GM23338 (cell line): Measurements from ENCODE around the gene TNS3. TPM values are rescaled to one million over a fixed set of nuclear protein-coding genes. Genes with fewer than 3 reads are reported as not detected.

Experiments used
- ATAC-seq: fragments of 200-7000 bp; cut with Tn5 transposase; 3 replicates; pipeline ENCODE4 v1.9.1; 2020
- DNase-seq: peaks from one replicate; pipeline ENCODE4 v3.0.0-alpha.2; 2015; ENCODE audit warnings: low spot score
- H2AFZ ChIP-seq: fragments of 200-600 bp; sonication (generic); 2 replicates; pipeline ENCODE4 v1.8.0; 2016; ENCODE audit warnings: antibody characterized with exemption, mild to moderate bottlenecking, moderate library complexity
- H3F3A ChIP-seq: fragments of 200-600 bp; sonication (generic); replicated peaks from 2 replicates; pipeline ENCODE4 v1.8.0; 2017; ENCODE audit warnings: antibody characterized with exemption, mixed run types, low read depth
- H3K27ac ChIP-seq: fragments of 200-600 bp; sonication (generic); 2 replicates; pipeline ENCODE4 v1.6.1; 2016; ENCODE audit warnings: low read depth
- H3K27me3 ChIP-seq: fragments of 200-600 bp; sonication (generic); 2 replicates; pipeline ENCODE4 v1.8.0; 2016; ENCODE audit warnings: mild to moderate bottlenecking, mixed run types, moderate library complexity; ENCODE audit not compliant: insufficient read depth
- H3K36me3 ChIP-seq: fragments of 200-600 bp; sonication (generic); 2 replicates; pipeline ENCODE4 v1.8.0; 2016; ENCODE audit warnings: mild to moderate bottlenecking; ENCODE audit not compliant: insufficient read depth
- H3K4me1 ChIP-seq: fragments of 200-600 bp; sonication (generic); 2 replicates; pipeline ENCODE4 v1.8.0; 2016; ENCODE audit warnings: mild to moderate bottlenecking, moderate library complexity; ENCODE audit not compliant: insufficient read depth
- H3K4me2 ChIP-seq: fragments of 200-600 bp; sonication (generic); 2 replicates; pipeline ENCODE4 v1.7.1; 2017; ENCODE audit warnings: mixed run types
- H3K4me3 ChIP-seq: fragments of 200-600 bp; sonication (generic); 2 replicates; pipeline ENCODE4 v1.6.1; 2016; ENCODE audit warnings: mixed run types
- H3K79me2 ChIP-seq: fragments of 200-600 bp; sonication (generic); replicated peaks from 2 replicates; pipeline ENCODE4 v1.8.0; 2017; ENCODE audit warnings: mild to moderate bottlenecking; ENCODE audit not compliant: insufficient read depth
- H3K9me2 ChIP-seq: fragments of 200-600 bp; sonication (generic); 2 replicates; pipeline ENCODE4 v1.8.0; 2017; ENCODE audit not compliant: insufficient read depth
- H4K20me1 ChIP-seq: fragments of 200-600 bp; sonication (generic); replicated peaks from 2 replicates; pipeline ENCODE4 v1.8.0; 2017; ENCODE audit warnings: mild to moderate bottlenecking; ENCODE audit not compliant: insufficient read depth
- H3K27ac Mint-ChIP-seq: 2 replicates; pipeline ENCODE4 v1.8.0; 2020; ENCODE audit warnings: inconsistent platforms, mild to moderate bottlenecking, moderate library complexity, mixed read lengths
- H3K27me3 Mint-ChIP-seq: 3 replicates; pipeline ENCODE4 v1.8.0; 2022; ENCODE audit warnings: low read depth, mild to moderate bottlenecking, moderate library complexity, mixed read lengths, inconsistent platforms; ENCODE audit not compliant: insufficient read depth, poor library complexity
- H3K36me3 Mint-ChIP-seq: 3 replicates; pipeline ENCODE4 v1.8.0; 2021; ENCODE audit warnings: low read depth, mild to moderate bottlenecking, inconsistent platforms, moderate library complexity, mixed read lengths
- H3K4me1 Mint-ChIP-seq: 3 replicates; pipeline ENCODE4 v1.8.0; 2020; ENCODE audit warnings: mild to moderate bottlenecking, inconsistent platforms, mixed read lengths
- H3K4me3 Mint-ChIP-seq: 3 replicates; pipeline ENCODE4 v1.8.0; 2021; ENCODE audit warnings: moderate library complexity, mild to moderate bottlenecking, inconsistent platforms, mixed read lengths
- H3K9me3 Mint-ChIP-seq: 3 replicates; pipeline ENCODE4 v1.8.0; 2020; ENCODE audit warnings: moderate library complexity, mild to moderate bottlenecking, inconsistent platforms, mixed read lengths
- CREB1 ChIP-seq: fragments of 250-450 bp; sonication (Bioruptor Pico); IDR thresholded peaks from 2 replicates; pipeline ENCODE4 v1.5.0; 2020; ENCODE audit warnings: low read depth, mild to moderate bottlenecking, moderate library complexity
- EZH2 ChIP-seq: fragments of 200-600 bp; sonication (generic); IDR thresholded peaks from one replicate; pipeline ENCODE4 v1.8.0; 2017; ENCODE audit warnings: antibody characterized with exemption, mild to moderate bottlenecking, low read depth; ENCODE audit not compliant: unreplicated experiment
- JUNB ChIP-seq: IDR thresholded peaks from one replicate; pipeline ENCODE4 v1.6.1; 2016; ENCODE audit warnings: antibody characterized with exemption; ENCODE audit not compliant: unreplicated experiment
- NANOG ChIP-seq: IDR thresholded peaks from 2 replicates; pipeline ENCODE4 v1.6.1; 2016; ENCODE audit warnings: antibody characterized with exemption, borderline replicate concordance
- POLR2AphosphoS5 ChIP-seq: IDR thresholded peaks from 2 replicates; pipeline ENCODE4 v1.6.1; 2016; ENCODE audit warnings: antibody characterized with exemption, low read depth
- STAT1 ChIP-seq: IDR thresholded peaks from one replicate; pipeline ENCODE4 v1.6.1; 2016; ENCODE audit warnings: antibody characterized with exemption; ENCODE audit not compliant: unreplicated experiment
- ZNF114 ChIP-seq: fragments of 250-450 bp; sonication (Bioruptor Pico); IDR thresholded peaks from 2 replicates; pipeline ENCODE4 v1.5.0; 2020; ENCODE audit warnings: mild to moderate bottlenecking, moderate library complexity
- ZNF331 ChIP-seq: fragments of 250-450 bp; sonication (Bioruptor Pico); IDR thresholded peaks from 2 replicates; pipeline ENCODE4 v1.5.0; 2020; ENCODE audit warnings: low read depth, mild to moderate bottlenecking, moderate library complexity
- polyA plus RNA-seq: library from polyadenylated mRNA; unstranded; fragments of >200 nt; fragmentation: Nextera tagmentation; extraction: Ambion mirVana; gene quantifications from 2 replicates; pipeline ENCODE4 v1.2.1, GENCODE V29; 2016
- total RNA-seq: library from RNA; depleted of rRNA; stranded (reverse); fragments of >200 nt; shearing (Covaris generic); gene quantifications from 2 replicates; pipeline ENCODE4 v1.2.3, GENCODE V29; 2014
- TF ChIP-seq, protein P1 (sequence below), 2 experiments: fragments of 200-600 bp in 1 of 2; sonication (generic) in 1 of 2; conservative IDR thresholded peaks; 2 replicates each; pipeline versions ENCODE4 v1.5.1 to v1.6.1; 2016 to 2017; ENCODE audit warnings: antibody characterized with exemption in 2 of 2, low read depth in 2 of 2, mild to moderate bottlenecking in 2 of 2, moderate library complexity in 1 of 2
- TF ChIP-seq, protein P2 (sequence below): IDR thresholded peaks from one replicate; pipeline ENCODE4 v1.6.1; 2018; ENCODE audit warnings: antibody characterized with exemption; ENCODE audit not compliant: unreplicated experiment

Gene TNS3
- total and polyA plus RNA-seq, 2 experiments from 2014 or later: 6.2 to 28.7 TPM

DNA sequence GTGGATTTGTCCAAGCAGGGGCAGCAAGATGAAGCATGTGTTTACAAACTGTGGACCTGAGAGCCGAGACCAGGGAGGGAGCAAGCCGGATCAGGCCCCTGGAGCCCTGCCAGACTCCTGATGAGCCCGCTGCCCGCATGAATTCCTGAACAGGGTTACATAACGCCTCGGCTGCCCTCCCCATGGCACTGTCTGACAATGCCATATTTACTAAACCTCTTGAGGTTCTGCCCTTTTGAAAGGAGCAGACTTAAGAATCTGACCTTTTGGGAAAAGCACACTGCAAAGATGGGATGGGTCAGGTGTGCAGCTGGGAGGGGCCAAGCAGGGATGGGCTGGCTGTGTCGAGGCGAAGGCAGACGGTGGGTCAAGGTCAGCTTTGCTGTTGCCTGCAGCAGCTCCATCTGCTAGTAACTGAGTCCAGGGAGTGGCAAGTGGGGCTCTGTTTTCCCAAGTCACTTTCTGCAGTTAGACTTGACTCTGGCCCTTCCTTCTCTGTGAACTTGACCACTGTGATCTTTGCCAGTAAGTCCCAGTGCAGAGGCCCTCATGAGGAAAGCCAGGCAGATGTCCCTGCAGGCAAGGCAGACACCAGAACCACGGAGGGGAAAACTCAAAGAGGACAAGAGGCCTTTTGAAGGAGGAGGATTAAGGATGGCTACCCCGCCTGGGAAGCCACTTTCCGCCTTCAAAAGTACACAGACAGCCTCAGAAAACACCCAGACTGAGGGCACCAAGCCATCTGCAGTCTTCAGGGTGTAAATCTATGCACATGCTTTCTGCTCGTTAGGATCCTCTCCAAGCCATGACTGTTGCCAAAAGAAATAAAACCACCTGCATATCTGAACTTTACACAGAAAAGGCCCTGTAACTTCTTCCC is 175.8 kb downstream of the TNS3 start:
- Mint-ChIP-seq H3K4me3 (no peak overlapping the region), H3K36me3 (no peaks in the 10 kb centered on the region; the same call in 2 of the 3 replicates), H3K9me3 (no peaks in the 10 kb centered on the region), H3K4me1 (peaks cover 12% of the 10 kb centered on the region), H3K27ac (no peak overlapping the region), H3K27me3 (peaks cover 2% of the 10 kb centered on the region)
- no peaks in the 10 kb centered on the region for H3K9me2 ChIP-seq
- TF ChIP-seq JUNB: no peak
- no peak for TF ChIP-seq NANOG
- H2AFZ ChIP-seq: no peak overlapping the region
- no peaks in the 10 kb centered on the region; the same call in none of the 2 replicates for H3K4me1 ChIP-seq
- H3K36me3 ChIP-seq: 0 out of 2 replicates have a peak, but pooled peaks cover 6% of the 10 kb centered on the region
- no peak overlapping the region for H3K4me2 ChIP-seq
- no peaks in the 10 kb centered on the region for H3F3A ChIP-seq
- no peaks in the 10 kb centered on the region; the same call in 1 of the 2 replicates for H4K20me1 ChIP-seq
- no peak overlapping the region for H3K27ac ChIP-seq
- no peaks in the 10 kb centered on the region for H3K79me2 ChIP-seq
- no peaks in the 10 kb centered on the region for H3K27me3 ChIP-seq
- DNase-seq (no peak), ATAC-seq (no peak)
- no peak overlapping the region for H3K4me3 ChIP-seq

DNA sequence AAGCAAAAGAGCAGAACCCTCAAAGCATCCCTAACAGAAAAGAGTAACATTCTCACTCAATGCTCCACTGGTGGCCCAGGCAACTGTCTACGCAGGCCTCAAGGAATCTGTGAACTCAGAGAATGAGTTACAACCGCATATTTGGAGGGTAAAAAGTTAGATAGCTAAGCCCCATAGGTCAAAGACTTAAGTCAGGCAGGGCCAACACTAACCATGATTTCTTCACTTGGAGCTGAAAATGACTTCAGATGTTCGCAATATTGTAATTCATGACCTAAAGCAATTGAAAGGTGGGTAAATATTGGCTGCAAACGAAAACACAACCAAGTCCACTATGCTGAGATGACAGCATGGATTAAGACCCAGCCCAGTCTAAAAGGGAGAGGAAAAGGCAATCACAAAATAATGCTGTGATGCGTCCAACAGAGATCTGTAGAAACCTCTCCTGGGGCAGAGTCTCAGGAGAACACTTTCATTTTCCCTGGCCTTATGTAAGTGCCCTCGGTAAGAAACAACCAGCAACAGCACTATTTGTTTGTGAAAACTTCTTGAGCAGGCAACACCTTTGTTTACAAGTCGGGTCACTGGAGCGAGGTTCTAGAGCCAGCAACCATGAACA is 176.5 kb downstream of the TNS3 start:
- Mint-ChIP-seq H3K4me1 (peaks cover 12% of the 10 kb centered on the region), H3K27me3 (peaks cover 2% of the 10 kb centered on the region), H3K27ac (no peak overlapping the region), H3K9me3 (no peaks in the 10 kb centered on the region), H3K4me3 (no peak overlapping the region), H3K36me3 (no peaks in the 10 kb centered on the region; the same call in 2 of the 3 replicates)
- H3K4me1 ChIP-seq: no peaks in the 10 kb centered on the region; the same call in none of the 2 replicates
- H3K27ac ChIP-seq: no peak overlapping the region
- no peak overlapping the region for H3K4me2 ChIP-seq
- no peaks in the 10 kb centered on the region for H3F3A ChIP-seq
- no peak for DNase-seq
- no peaks in the 10 kb centered on the region for H3K79me2 ChIP-seq
- no peaks in the 10 kb centered on the region for H3K36me3 ChIP-seq
- no peaks in the 10 kb centered on the region; the same call in 1 of the 2 replicates for H4K20me1 ChIP-seq
- no peak for ATAC-seq
- no peaks in the 10 kb centered on the region for H3K9me2 ChIP-seq
- no peaks in the 10 kb centered on the region for H3K27me3 ChIP-seq
- no peak overlapping the region for H3K4me3 ChIP-seq
- no peak overlapping the region for H2AFZ ChIP-seq
- TF ChIP-seq ZNF114 (CRISPR knock-in tag) (no peak), JUNB (no peak), ZNF331 (no peak), STAT1 (no peak), EZH2 (no peak), NANOG (no peak), POLR2AphosphoS5 (no peak), CREB1 (no peak)
- TF ChIP-seq, protein P1, sequence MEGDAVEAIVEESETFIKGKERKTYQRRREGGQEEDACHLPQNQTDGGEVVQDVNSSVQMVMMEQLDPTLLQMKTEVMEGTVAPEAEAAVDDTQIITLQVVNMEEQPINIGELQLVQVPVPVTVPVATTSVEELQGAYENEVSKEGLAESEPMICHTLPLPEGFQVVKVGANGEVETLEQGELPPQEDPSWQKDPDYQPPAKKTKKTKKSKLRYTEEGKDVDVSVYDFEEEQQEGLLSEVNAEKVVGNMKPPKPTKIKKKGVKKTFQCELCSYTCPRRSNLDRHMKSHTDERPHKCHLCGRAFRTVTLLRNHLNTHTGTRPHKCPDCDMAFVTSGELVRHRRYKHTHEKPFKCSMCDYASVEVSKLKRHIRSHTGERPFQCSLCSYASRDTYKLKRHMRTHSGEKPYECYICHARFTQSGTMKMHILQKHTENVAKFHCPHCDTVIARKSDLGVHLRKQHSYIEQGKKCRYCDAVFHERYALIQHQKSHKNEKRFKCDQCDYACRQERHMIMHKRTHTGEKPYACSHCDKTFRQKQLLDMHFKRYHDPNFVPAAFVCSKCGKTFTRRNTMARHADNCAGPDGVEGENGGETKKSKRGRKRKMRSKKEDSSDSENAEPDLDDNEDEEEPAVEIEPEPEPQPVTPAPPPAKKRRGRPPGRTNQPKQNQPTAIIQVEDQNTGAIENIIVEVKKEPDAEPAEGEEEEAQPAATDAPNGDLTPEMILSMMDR (conservative IDR thresholded peaks at IDR 0.05; ENCODE audit: low read depth in 2 of 2): no peak
- TF ChIP-seq, protein P2, sequence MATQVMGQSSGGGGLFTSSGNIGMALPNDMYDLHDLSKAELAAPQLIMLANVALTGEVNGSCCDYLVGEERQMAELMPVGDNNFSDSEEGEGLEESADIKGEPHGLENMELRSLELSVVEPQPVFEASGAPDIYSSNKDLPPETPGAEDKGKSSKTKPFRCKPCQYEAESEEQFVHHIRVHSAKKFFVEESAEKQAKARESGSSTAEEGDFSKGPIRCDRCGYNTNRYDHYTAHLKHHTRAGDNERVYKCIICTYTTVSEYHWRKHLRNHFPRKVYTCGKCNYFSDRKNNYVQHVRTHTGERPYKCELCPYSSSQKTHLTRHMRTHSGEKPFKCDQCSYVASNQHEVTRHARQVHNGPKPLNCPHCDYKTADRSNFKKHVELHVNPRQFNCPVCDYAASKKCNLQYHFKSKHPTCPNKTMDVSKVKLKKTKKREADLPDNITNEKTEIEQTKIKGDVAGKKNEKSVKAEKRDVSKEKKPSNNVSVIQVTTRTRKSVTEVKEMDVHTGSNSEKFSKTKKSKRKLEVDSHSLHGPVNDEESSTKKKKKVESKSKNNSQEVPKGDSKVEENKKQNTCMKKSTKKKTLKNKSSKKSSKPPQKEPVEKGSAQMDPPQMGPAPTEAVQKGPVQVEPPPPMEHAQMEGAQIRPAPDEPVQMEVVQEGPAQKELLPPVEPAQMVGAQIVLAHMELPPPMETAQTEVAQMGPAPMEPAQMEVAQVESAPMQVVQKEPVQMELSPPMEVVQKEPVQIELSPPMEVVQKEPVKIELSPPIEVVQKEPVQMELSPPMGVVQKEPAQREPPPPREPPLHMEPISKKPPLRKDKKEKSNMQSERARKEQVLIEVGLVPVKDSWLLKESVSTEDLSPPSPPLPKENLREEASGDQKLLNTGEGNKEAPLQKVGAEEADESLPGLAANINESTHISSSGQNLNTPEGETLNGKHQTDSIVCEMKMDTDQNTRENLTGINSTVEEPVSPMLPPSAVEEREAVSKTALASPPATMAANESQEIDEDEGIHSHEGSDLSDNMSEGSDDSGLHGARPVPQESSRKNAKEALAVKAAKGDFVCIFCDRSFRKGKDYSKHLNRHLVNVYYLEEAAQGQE: no peak
